Lung microvascular endothelial cell (primary cell): Measurements from ENCODE around the gene GDI1. TPM values are rescaled to one million over a fixed set of nuclear protein-coding genes. Genes with fewer than 3 reads are reported as not detected.

Experiments
- DNase-seq, 2 donors: peaks; one replicate each; pipeline versions ENCODE4 v3.0.0 to v3.0.0-alpha.2; 2010; ENCODE audit warnings: low read depth in 2 of 2
- total RNA-seq: library from RNA; depleted of rRNA; stranded (reverse); fragments of >200 nt; gene quantifications from 2 replicates; pipeline ENCODE4 v1.2.1, GENCODE V29; 2014

The GDI1 gene
- total RNA-seq, 1 donor from 2014 or later = 59.1 TPM

DNA sequence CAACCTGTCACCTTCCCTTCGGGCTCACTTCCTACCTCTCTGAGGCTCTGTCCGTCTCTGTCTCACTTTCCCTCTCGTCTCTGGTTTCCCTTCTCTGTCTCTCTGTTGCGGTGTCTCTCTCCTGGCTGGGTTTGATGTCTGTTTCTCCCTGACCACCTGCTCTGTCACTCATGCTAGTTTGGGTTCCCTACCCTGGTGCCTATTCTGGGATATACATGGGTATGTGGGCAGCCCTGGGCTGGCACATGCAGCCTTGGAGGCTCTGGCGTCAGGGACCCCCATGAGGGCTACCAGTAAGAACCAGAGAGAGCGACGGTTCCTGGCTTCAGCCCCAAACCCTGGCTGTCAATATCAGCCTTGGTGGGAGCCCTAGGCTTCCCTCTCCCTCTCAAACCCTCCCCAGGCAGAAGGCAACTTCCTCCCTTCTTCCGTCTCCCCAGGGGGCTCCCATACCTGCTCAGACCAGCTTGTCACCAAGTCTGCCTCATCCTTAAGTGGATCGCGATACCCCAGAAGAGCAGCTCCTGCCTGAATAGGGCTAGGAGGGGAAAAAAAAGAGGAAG, 28.2 kb upstream of the GDI1 start:
- DNase-seq = no peak

DNA sequence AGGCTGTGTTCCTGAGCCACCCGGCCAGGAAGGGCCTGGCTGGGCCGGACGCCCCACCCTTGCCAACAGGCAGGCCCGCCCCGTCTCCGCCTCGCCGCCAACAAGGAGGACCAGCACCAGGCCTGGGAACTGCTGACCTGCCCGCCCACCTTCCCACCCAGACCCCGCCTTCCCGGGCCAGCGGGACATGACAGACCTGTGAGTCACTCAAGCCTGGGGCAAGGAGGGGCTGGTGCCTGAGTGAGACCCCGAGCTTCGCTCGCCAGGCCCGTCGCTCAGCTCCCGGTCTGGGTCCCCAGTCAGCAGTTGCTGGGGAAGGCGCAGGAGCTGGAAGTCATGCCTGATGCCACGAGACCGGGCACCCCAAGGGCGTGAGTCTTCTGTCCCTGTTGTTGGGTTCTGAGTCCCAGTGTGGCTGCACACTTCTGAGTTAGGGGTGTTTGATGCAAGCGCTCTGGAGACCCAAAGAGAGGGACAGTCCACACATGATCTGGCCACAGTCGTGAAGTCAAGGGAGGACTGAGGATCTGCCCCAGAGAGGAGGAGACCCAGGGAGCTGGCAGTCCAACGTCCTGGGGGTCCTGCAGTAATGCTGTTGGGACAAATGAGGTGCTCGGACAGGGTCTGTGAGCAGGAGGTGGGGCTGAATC, 27.6 kb upstream of the GDI1 start, which contains the start of gene DNASE1L1:
Gene DNASE1L1 (minus strand): TSS at position 33 of the 650 bp plus-strand sequence. CDS start 3,686 bp downstream, outside the sequence.
- DNase-seq = peak; percentile 82 to 92

DNA sequence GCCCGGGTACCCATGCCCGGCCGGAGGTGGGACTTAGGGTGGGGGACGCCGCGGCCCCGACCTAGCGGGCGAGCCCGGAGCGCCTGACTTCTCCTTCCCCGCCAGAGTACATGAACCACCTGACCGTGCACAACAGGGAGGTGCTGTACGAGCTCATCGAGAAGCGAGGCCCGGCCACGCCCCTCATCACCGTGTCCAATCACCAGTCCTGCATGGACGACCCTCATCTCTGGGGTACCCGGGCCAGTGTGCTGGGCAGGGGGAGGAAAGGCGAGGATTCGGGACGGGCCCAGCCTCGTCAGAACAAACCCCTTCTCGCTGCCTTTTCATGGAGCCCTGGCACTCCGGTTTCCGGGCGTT, 25.0 kb upstream of the GDI1 start:
- peak; percentile 46 to 78 for DNase-seq

DNA sequence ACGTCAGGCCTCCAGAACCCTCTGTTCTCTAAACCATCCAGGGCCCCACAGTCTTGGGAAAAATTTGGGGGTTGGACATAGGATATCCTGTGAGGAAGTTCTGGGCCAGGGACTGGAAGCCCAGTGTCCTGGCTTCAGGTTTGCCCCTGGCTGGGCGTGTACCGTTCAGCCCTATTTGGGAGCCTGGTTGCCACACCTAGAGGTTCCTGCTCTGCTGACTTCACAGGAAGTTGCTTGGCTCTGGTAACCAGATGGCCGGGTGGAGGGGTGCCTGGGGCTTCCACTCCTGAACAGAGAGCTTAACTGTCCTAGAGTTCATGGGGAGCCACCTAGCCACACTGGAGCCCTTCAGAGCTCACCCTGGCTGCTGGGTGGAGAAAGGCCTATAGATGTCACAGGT, 24.5 kb upstream of the GDI1 start:
- no peak for DNase-seq

DNA sequence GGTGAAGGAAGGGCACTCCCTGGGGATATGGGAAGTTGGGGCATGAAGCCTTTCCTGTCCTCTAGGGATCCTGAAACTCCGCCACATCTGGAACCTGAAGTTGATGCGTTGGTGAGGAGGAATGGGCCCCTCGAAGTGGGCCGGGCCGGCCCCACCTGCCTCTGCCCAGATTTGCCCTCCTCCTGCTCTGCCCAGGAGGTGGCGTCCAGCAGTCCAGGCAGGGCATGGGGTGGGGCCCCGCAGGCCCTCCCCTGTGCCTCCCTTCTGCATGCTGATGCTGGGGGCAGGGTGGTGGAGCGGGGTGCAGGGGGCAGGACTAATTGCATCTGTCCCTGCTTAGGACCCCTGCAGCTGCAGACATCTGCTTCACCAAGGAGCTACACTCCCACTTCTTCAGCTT, 23.8 kb upstream of the GDI1 start:
- DNase-seq = no peak

DNA sequence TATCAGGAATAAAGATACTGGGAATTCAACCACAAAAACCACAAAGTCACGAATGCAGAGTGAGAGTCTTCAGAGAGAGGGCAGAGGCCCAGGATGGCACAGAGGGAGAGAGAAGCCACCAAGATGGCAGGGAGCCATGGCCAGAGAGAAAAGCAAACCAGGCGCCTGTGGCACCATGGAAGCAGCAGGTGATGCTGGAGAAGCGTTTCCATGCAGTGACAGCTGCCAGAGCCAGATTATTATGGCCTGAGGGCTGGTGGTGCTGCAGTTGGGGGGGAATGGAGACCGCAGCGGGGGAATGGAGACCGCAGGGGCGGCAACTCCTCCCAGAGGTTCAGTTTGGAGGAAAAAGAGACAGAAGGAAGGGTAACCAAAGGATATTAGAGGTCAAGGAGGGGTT, 19.8 kb upstream of the GDI1 start:
- DNase-seq = no peak

DNA sequence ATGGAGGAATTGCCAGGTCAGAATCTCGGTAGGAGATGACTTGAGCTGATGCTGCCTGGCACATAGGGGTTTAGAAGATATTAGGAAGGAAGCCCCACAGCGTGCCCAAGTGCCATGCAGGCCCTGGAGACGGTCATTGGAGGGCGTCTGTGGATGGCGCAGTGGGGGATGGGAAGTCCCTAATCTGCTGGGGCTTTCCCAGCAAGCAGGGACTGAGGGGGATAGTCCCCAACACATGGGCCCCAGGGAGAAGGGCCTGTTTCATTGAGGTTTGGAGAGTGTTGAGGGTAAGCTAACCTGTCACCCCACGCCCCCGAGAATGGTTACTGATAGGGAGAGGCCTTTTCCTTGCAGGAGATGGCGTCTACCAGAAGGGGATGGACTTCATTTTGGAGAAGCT, 17.8 kb upstream of the GDI1 start:
- DNase-seq = no peak

DNA sequence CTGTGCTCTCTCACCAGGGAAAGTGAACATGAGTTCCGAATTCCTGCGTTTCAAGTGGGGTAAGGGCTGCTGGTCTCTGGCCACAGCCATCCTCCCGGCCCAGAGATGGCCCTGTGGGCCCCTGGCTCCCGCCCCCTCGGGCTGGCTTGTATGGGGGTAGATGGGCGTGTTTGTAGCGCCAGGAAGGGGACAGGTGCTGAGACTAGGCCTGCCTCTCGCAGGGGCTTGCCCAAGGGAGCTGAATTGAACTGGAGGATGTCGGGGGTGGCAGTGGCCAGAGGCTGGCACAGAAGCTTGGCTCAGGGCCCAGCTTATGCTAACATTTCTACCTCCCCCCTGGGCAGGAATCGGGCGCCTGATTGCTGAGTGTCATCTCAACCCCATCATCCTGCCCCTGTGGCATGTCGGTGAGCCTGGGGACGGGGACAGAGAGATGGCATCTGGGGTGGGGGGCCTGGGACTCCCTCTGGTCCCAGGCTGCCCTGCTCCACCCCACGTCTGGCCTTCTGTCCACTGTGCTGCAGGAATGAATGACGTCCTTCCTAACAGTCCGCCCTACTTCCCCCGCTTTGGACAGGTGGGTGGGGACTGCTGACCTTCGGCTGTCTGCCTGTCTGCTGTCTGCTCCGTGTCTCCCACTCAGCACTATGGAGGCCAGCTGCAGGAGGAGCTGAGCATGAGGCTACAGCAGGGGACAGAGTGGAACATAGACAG, 17.1 kb upstream of the GDI1 start:
- peak; percentile 48 to 82 for DNase-seq

DNA sequence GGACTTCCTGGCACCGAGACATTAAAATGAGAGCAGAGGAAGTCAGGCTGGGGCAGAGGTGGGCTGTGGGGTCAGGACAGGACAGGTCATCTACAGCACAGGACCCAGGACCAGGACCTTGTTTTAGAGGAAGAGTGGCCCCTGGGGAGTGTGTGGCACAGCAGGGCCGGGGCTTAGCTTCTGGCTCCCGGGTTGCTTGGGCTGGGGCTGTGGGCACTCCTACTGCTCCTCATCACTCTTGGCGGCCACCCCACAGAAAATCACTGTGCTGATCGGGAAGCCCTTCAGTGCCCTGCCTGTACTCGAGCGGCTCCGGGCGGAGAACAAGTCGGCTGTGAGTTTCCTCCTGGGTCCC, 16.6 kb upstream of the GDI1 start:
- no peak for DNase-seq

DNA sequence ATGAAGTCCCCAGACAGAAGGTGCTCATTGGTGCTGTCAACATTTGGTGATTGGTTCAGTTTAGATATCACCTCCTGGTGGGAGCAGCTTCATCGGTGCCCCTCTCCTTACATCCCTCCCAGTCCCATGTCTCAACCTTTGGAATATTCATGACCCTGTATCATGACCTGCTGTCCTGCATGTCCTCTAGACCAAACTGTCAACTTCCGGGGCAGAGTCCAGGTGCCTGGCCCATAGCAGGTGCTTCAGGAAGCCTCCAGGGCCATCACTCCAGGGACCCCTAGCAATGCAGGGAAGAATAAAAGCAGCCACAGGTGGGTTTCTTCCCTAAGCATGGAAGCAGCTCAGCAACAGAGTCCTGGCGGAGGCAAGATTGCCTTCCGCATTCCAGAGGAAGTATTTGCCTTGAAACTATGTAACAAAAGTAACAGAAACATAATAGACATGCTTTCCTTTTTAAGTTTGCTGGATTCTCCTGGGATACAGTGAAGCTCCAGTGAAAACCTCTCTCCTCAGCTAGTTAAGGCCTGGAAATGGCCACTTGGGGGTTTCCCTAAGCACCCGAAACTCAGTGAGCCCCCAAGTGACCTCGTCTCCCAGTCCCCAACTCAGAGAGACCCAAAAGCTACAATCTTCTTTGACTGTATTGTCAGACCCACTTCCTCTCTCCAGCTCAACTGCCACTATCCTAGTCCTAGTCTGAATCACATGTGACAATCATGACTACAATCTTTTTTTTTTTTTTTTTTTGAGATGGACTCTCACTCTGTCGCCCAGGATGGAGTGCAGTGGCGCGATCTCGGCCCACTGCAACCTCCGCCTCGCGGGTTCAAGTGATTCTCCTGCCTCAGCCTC, 9.8 kb upstream of the GDI1 start:
- no peak for DNase-seq

DNA sequence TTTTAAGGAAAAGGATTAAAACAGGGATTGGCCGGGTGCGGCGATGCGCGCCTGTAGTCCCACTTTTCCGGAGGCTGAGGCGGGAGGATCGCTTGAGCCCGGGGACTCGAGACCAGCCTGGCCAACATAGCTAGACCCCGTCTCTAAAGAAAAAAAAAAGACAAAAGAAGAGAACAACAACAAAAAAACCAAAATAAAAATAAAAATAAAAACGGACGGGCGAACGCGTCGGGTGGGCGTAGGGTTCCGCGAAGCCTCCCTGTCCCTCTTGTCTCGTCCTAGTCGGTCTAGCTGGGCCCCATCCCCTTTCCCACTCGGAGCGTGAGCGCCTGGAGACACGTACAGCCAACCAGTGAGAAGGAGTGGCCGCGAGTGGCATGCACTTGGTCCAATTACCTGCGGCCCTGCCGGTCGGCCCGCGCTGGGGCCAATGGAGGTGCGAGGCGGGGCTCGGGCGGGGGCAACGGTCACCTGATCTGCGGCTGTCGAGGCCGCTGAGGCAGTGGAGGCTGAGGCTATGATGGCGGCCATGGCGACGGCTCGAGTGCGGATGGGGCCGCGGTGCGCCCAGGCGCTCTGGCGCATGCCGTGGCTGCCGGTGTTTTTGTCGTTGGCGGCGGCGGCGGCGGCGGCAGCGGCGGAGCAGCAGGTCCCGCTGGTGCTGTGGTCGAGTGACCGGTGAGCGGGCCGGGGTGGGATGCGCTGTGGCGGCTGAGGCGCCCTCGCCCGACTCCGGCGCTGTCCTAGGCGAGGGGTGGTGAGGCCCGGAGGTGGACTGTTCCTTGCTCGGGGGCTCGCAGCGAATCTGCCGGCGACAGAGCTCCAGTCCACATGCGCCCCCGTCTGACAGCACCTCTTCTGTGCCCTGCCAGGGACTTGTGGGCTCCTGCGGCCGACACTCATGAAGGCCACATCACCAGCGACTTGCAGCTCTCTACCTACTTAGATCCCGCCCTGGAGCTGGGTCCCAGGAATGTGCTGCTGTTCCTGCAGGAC, 8.5 kb upstream of the GDI1 start, which contains the start of gene ATP6AP1:
Gene ATP6AP1 (plus strand): TSS at position 502 of the 996 bp plus-strand sequence. CDS start 16 bp downstream, at position 518.
- peak; percentile 95 to 96 for DNase-seq

DNA sequence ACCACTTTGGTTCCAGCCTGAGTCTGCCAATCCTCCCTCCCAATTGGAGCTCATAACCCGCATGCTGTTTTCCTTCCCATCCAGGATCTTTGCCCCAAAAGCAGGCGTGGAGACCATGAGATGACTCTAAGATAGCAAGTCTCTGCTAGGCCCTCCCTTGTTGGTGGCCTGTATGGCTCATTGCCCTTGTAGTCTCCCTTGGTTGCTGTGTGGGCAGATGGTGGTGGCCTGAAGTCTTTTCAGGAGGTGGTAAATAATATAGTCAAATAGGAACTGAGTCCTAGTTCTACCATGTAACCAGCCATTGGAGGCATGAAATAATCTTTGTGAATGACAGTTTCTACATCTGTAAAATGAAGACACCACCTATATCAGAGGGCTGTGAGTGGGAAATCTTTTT, 7.2 kb upstream of the GDI1 start:
- no peak for DNase-seq

DNA sequence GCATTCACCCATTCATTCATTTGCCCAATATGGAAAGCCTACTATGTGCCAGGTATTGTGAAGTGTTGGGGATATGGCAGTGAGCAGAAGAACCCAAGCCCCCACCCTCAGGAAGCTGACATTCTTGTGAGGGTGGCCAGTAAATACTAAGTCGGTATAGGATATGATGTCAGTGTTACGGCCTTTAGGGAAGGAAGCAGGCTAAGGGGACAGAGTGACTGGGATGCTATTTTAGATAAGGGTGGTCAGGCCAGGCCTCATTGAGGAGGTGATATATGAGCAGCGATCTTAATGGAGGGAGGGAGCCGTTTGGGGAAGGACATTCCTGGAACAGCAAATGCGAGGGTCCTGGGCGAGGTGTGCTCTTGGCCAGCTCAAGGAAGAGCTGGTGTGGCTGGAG, 6.5 kb upstream of the GDI1 start:
- peak in 1 of 2 donors; percentile 44 for DNase-seq

DNA sequence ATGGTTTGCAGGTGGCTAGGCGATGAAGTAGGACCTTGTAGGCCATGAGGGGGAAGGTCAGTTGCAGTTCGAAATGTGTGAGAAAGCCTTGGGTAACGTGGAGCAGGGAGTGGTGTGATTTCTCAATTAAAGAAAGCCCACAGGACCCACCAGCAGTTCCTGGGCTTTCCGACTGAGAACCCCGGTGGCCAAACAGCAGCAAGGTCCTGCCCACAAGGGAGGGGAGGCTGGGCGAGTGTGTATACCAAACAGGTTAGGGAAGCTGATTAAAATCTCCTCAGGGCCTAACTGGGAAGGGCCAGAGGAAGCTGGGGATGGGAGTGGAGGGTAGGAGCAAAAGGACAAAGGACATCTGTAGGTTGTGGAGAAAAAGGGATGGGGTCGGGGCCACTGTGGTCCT, 6.0 kb upstream of the GDI1 start:
- DNase-seq = no peak

DNA sequence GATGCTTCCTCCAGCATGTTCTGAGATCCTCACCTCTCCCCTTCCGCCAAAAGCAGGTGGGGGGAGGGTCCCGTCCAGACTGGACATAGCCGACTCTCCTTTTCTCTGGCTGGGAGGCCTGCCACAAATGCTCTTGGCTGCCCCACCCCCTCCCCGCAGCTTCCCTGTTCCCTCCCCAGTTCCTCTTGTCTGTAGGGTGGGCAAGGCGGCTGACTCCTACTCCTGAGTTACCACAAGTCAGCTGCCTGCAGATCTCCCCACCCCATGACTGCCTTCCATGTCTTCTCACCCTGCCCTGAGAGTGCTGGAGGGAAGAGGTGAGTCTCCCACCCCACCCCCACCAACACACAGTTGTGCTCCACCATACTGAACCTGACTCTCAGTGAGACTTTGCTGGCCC, 5.6 kb upstream of the GDI1 start:
- DNase-seq = no peak

DNA sequence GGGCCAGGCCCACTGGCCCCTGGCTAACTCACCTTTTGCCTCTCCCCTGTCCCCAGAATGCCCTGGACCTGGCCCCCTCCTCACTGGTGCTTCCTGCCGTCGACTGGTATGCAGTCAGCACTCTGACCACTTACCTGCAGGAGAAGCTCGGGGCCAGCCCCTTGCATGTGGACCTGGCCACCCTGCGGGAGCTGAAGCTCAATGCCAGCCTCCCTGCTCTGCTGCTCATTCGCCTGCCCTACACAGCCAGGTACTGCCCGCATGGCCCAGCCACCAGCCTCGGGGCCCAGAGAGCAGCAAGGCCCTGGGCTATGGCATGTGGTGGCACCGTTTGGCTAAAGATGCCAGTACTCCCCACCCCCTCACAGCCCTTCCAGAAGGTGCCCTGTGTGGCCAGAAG, 4.7 kb upstream of the GDI1 start:
- no peak for DNase-seq

DNA sequence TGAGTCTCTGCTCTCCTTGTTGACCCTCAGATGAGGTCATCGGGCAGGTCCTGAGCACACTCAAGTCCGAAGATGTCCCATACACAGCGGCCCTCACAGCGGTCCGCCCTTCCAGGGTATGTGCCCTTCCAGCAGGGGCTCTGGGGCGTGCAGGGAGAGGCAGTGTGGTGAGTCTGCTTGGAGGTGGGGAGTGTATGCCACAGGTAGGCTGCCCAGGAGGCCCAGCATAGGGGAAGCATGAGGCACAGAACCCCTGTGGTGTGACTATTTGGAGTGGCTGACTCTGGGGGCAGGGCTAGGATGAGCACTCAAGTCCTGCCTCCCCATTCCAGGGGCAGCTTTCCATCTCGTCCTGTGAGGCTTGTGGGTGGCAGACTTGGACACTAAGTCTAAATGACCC, 3.3 kb upstream of the GDI1 start:
- no peak for DNase-seq

DNA sequence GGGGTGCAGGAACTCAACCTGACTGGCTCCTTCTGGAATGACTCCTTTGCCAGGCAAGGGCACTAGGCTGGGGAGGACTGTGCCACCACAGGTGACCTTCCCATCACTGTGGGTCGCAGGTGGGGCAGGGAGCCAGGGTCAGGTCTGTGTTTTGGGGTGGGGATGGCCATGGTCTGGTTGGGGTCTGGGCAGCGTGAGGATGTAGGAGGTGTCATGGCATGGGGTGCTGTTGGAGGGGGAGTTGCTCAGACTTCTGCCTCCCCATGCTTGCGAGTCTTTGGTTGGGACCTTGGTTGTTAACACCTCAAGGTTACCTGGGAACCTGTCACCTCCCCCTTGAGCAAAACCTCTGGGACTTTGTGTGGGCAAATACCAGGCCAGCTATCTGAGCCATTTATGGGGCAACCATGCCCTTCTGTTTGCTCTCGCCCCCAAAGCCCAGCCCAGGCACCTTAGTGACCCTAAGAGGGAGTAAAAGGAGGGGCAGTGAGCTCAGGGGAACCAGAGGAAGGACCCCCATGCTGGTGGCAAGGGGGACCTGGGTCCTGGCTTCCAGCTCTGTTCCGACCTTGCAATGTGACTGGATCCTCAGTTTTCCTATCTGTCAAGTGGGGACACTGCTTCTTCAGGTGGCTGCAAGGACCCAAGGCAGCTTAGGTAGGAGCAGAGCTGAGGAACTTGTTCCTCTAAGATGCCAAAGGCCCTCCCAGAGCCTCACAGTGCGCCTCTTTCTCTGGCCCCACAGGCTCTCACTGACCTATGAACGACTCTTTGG, 2.4 kb upstream of the GDI1 start:
- DNase-seq = no peak

DNA sequence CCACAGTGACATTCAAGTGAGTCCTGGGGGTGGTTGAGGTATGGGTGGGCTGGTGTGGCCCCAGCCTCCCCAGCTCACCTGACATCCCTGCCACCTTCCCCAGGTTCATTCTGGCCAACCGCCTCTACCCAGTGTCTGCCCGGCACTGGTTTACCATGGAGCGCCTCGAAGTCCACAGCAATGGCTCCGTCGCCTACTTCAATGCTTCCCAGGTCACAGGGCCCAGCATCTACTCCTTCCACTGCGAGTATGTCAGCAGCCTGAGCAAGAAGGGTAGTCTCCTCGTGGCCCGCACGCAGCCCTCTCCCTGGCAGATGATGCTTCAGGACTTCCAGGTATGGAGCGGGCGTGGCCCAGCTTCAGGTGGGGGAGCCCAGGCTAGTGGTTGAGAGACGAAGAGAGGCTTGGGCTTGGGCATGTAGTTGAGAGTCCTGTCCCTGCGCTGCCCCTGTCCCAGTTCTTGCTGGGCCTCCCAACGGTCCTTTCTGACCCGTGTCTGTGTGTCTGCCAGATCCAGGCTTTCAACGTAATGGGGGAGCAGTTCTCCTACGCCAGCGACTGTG, 1.7 kb upstream of the GDI1 start:
- DNase-seq = no peak
